SIG-M5 treated with dmso at 0.1 percent for 504 hours (cell line): ENCODE data around the gene BAHD1.
A peak's percentile ranks its signal among the peaks of the same experiment; 100 is the strongest.

Experiments used
- DNase-seq: peaks from one replicate; lab custom pipeline; 2025; ENCODE audit not compliant: unreplicated experiment; lab: John Stamatoyannopoulos, UW

Gene BAHD1

DNA sequence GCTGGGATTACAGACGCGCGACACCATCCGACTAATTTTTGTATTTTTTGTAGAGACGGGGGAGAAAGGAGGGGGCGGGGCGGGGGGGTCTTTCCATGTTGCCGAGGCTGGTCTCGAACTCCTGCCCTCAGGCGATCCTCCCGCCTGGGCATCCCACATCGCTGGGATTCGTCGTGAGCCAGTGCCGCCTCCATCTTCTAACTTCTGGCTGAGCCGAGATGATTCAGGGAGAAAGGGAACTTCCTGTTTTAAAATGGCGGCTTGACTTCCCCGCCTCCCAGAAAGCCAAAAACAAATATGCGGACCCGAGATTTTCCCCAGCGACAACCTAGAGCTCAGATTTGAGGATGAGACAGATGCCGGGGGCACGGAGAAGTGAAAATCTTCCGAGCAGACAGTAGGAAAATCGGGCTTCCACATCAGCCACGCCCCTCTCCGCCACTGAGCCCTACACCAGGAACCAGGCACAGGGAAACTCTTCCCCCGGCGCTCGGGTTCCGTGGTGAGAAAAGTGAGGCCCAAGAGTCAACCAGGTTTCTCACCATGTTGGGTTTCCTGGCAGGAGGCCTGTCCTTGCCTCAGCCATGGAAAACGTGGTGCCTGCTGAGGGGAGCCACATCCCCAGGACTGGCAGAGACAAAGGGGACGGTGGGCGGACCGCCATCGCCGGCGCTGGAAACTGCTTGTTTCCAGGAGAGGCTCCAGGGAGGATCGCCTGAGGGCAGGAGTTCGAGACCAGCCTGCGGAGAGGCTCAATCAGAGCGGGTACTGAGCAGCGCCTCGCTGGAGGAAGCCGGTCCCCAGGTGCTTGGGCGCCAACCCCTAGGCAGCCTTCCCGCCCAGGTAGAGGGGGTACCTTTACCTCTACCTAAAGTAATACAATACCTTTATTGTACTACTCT is 48.8 kb downstream of the BAHD1 start:
- no peak for DNase-seq

- DNase-seq, result peak; percentile 89
Observed at GRCh38 chr15:40493089-40493840, 52.5 kb downstream of the BAHD1 start.

- DNase-seq, result no peak
Observed at GRCh38 chr15:40495516-40495915, 54.8 kb downstream of the BAHD1 start.

GRCh38 chr15:40498418-40498817 is 57.7 kb downstream of the BAHD1 start:
- DNase-seq, result no peak

DNA sequence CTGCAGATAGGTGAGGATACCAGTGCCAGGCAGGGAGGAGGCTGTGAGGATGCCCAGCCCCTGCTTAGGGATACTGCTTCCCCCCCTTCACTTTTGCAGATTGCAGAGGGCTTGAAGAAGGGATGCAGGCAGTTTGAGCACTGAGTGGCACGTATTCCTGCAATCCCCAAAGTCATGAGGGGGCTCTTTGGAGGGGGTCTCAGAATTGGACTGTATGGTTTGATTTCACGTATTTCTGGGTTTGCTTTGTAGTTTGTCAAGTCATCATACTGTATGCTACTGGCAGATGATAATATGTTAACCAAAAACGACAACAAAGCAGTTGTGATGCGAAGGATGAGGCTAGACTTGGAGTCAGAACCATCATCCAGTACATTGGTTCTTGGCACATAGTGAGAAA is 58.1 kb downstream of the BAHD1 start:
- no peak for DNase-seq

GRCh38 chr15:40499931-40500330 is 59.2 kb downstream of the BAHD1 start:
- DNase-seq, result no peak

DNA sequence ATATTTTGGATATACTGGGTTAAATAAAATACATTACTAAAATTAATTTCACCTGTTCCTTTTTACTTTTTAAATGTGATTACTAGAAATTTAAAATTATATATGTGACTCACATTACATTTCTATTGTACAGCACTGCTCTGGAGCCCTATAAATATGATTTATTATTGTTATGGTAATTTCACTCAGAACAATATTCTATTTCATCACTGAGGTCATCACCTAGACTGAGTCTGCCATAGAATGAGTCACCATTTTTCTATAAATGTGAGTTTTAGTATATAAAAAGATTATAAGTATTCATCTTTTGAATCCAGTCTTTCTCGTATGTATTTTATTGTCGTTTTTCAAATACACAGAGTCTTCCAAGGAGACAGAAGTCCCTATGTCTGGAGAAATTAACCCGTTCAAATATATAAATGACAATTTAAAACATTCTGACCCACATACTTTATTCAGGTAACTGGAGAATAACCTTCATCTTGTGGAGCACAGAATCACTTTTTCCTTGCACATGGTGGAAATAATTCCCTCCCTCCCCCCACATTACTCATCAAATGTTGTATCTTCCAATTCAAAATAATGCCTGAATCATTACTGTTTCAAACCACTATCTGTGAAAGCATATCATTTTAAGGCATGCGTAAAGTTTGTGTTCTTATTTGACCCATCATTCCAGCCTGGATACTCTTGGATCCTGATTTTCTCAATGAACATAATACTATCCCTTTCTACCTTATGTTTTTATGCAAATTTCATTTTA is 60.0 kb downstream of the BAHD1 start:
- no peak for DNase-seq

DNA sequence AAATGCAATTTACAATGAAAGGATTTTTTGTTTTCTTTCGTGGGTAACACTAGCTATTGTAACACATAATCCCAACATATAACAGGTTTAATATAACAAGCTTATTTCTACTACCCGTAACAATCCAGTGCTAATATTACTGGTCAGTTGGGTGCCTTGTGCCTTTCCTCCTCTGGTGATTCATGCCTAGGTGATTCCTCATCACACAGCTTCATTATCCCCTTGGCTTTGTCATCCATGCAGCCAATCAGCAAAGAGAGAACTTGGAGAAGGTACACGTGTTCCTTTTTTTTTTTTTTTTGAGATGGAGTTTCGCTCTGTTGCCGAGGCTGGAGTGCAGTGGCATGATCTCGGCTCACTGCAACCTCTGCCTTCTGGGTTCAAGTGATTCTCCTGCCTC is 60.7 kb downstream of the BAHD1 start:
- no peak for DNase-seq

DNA sequence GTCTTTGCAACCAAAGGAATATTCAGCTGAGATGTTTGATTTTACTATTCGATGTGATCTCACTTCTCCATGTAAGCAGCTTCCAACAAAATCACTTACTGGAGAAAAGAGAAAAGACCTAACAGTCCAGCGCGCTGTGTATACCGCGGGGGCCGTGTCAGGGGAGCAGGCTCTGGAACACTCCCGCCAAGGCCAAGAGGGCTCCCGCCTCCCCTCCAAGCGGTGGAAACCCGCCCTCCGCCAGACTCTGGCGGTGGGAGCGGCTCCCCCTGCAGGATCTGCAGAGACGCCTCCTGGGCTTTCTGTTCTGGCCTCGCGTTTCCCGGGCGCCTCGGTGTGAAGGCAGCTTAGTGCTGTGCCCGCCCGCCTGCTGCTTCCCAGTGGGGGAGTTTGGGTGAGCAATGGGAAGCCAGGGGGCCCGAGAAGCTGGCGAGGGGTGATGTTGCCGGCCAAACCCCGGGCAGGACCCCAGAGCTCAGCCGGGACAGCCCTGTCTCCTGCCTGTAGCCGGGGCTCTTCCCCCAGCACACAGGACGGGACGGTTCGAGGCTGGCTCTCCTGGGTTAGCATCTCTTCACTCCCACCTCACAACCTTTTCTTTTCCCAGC is 66.3 kb downstream of the BAHD1 start:
- peak; percentile 59 for DNase-seq

DNA sequence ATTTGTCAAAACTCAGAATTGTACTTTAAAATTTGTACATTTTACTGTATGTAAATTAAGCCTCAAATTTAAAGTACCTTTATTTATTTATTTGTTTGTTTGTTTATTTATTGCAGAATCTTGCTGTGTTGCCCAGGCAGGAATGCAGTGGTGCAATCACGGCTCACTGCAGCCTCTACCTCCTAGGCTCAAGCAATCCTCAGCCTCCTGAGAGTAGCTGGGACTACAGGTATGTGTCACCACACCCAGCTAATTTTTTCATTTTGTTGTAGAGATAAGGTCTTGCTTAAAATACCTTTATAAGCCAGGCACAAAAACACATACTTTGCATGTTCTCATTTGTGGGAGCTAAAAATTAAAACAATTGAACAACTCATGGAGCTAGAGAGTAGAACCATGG is 67.5 kb downstream of the BAHD1 start:
- DNase-seq, result no peak

DNA sequence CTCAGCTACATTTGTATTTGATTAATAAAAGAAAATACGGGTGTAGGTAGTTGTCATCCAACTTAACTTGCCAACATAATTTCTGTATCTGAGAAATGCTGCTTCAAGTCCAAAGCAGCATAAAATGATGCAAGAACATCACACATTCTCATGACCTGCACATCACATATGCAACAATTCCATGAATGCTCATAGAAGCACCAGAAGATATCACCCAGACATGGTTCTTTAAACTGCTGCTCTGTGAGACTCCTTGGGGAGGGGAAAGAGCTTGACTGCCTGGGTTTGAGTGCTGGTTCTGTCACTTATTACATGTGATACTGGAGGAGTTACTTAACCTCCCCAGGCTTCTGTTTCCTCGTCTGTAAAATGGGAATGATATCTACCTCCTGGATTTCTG is 69.4 kb downstream of the BAHD1 start:
- DNase-seq, result no peak

DNA sequence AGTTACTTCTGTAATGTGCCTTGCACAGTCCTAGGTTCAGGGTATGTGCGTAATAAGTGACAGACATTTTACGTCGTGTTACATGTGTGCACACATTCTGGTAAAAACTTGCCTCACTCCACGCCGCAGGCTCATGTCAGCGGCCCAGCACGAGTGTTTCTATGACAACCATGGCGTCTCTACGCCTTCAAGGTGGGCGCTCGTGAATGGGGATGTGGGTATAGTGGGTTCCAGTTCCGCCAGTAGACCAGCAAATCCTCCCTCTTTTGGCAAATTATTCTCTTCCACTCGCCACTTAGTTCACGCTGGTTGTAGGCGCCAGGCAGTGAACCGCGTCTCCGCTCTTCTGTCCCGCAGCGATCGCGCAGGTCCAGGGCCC is 70.3 kb downstream of the BAHD1 start:
- peak; percentile 22 for DNase-seq

DNA sequence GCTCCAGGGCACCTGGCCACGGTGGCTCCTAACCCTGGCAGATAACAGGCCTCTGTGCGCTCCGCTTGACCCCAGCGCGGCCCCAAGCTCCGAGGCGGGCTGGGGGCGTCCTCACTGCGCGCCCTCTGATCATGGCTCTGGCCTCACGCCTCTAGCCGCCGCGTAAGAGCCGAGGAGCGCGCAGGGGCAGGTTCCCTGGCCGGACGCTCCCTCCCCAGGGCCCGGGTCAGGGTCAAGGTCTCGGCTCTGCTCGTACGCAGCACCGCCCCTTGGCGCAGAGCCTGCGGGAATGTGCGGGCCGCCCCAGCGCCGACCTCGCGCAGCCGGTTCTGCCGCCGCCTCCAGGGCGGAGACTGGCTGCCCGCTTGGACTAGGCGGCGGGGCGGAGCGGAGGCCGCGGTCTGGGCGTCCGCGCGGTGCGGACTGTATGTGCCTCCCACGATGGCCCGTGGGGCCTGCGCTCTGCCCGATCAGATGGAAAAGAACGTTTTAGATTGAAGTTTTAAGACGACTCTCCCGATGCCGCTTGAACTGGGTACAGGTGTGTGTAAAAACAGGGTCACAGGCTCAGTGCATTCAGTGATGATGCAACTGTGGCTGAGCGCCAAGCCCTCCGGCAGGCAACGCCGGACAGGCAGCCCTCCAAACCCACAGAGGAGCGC is 70.8 kb downstream of the BAHD1 start:
- no peak for DNase-seq

GRCh38 chr15:40512440-40512839 is 71.7 kb downstream of the BAHD1 start:
- no peak for DNase-seq

DNA sequence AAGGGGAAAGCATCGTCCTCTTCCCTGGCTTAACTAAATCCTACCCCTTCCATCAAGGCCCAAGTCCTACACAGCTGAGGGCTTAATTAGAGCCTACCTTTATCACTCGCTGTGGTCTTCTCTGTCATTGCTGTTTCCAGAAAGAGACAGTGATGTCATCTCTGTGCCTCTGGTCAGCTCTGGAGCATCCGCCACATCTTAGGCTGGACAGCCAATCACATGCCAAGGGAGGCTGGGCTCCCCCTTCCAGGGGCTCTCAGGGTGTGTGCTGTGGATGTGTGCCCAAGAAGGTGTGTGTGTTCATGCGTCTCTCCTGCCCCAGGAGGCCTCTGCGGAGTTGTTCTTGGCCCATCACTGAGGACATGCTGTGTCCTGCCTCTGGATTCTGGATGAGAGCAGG is 72.9 kb downstream of the BAHD1 start:
- DNase-seq, result no peak

DNA sequence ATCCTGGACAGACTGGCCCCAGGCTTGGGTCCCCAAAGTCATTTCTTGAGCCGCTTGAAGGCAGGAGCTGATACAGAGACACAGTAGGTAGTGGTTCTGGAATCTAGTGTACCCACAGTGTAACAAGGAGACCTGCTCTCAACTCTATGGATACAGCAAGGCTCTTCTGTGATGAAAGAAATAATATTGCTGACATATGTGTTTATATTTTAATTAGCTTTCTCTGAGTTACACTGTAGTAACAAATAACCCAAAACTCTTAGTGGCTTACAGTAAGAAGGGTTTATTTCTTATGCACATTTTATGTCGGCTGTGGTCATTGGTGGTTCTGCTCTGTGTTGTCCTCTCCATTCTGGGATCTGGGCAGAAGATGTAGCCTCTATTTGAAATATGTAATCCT is 75.6 kb downstream of the BAHD1 start:
- no peak for DNase-seq
